ENCODE results near the gene EPS15.
"Not testable (repeated sequence)": the region's sequence is repeated elsewhere in the genome, so short reads cannot be mapped to it uniquely, and the experiment has no call there.

EPS15 gene

DNA sequence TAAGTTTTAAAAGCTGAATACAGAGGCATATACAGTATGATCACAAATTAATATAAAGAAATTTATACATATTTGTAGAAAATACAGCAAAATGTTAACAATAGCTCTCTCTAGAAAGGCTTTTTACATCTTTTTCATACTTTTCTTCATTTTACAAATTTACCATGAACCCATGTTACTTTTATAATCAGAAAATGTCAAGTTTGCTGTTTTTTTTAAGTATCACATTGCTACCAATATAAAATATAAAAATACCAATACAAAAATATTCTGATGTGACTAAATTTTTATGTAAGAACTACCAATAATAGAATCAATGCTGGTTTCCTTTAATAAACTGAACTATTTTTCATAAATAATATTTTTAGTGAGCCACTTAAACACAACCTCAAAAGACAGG lies 104.3 kb downstream of the EPS15 start (continued):
- TF ChIP-seq PRDM10 (tag by site-specific recombination; IDR thresholded peaks at IDR 0.05) (no peak), ZNF426 (tag by site-specific recombination; IDR thresholded peaks at IDR 0.05) (no peak), ZNF560 (tag by site-specific recombination; IDR thresholded peaks at IDR 0.05; ENCODE audit: borderline replicate concordance) (no peak), ZBTB10 (tag by site-specific recombination; IDR thresholded peaks at IDR 0.05) (no peak), ZNF138 (tag by site-specific recombination; IDR thresholded peaks at IDR 0.05; ENCODE audit: borderline replicate concordance) (no peak), SP3 (tag by site-specific recombination; IDR thresholded peaks at IDR 0.05) (no peak), ZBTB17 (tag by site-specific recombination; IDR thresholded peaks at IDR 0.05) (no peak), ZNF660 (tag by site-specific recombination; IDR thresholded peaks at IDR 0.05) (no peak), SCRT1 (tag by site-specific recombination; IDR thresholded peaks at IDR 0.05; ENCODE audit: borderline replicate concordance) (no peak), ZNF501 (tag by site-specific recombination; IDR thresholded peaks at IDR 0.05) (no peak), ZNF626 (tag by site-specific recombination; IDR thresholded peaks at IDR 0.05) (no peak), ZBTB20 (tag by site-specific recombination; IDR thresholded peaks at IDR 0.05) (no peak), ZNF133 (tag by site-specific recombination; IDR thresholded peaks at IDR 0.05) (no peak)
- TF ChIP-seq, protein P1, sequence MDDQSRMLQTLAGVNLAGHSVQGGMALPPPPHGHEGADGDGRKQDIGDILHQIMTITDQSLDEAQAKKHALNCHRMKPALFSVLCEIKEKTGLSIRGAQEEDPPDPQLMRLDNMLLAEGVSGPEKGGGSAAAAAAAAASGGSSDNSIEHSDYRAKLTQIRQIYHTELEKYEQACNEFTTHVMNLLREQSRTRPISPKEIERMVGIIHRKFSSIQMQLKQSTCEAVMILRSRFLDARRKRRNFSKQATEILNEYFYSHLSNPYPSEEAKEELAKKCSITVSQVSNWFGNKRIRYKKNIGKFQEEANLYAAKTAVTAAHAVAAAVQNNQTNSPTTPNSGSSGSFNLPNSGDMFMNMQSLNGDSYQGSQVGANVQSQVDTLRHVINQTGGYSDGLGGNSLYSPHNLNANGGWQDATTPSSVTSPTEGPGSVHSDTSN (CRISPR knock-in tag; IDR thresholded peaks at IDR 0.05) = no peak

DNA sequence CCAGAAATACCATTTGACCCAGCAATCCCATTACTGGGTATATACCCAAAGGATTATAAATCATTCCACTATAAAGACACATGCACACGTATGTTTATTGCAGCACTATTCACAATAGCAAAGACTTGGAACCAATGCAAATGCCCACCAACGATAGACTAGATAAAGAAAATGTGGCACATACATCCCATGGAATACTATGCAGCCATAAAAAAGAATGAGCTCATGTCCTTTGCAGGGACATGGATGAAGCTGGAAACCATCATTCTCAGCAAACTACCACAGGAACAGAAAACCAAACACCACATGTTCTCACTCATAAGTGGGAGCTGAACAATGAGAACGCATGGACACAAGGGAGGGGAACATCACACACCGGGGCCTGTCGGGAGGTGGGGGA lies 107.2 kb downstream of the EPS15 start:
- H3K4me1 ChIP-seq (ENCODE audit: control insufficient read depth, insufficient read depth, low read length); POLR2A ChIA-PET; H3K27ac ChIP-seq (ENCODE audit: extremely low read depth, low read depth, low read length); H3K9me3 ChIP-seq (ENCODE audit: control insufficient read depth, insufficient read depth, low read depth, low read length); H3K4me3 ChIP-seq (ENCODE audit: low read depth, low read length): not testable (repeated sequence)
- TF ChIP-seq ZNF146 (tag by site-specific recombination; IDR thresholded peaks at IDR 0.05) = peak; percentile 99
- CTCF ChIA-PET = interaction anchor here (0.6 kb wide), 1 partner anchor 70 kb away, joined by 3 read pairs; no protein-coding TSS in a partner anchor
- H3K36me3 ChIP-seq (ENCODE audit: control insufficient read depth in 2 of 2, insufficient read depth in 1 of 2, low read length in 2 of 2) = peaks cover 23 to 27% of the 10 kb centered on the region in 2 experiments
